HepG2 (cell line): ENCODE results near the gene GPC2. TPM values are rescaled to one million over a fixed set of nuclear protein-coding genes. Genes with fewer than 3 reads are reported as not detected.

Experiments used
- REL ChIP-seq: sonication (generic); formaldehyde crosslinking; conservative IDR thresholded peaks from 2 replicates; pipeline ENCODE4 v1.8.0; 2022; ENCODE audit warnings: mild to moderate bottlenecking, missing genetic modification reagents, moderate library complexity
- THAP11 ChIP-seq: IDR thresholded peaks from 2 replicates; pipeline ENCODE4 v1.6.1; 2016; ENCODE audit warnings: missing biosample characterization, missing genetic modification reagents
- ZBTB33 ChIP-seq: sonication (generic); formaldehyde crosslinking; IDR thresholded peaks from 2 replicates; pipeline ENCODE4 v1.4.0; 2020; ENCODE audit warnings: missing genetic modification reagents
- ZFP91 ChIP-seq: sonication (generic); formaldehyde crosslinking; IDR thresholded peaks from 2 replicates; pipeline ENCODE4 v1.9.0; 2022; ENCODE audit warnings: missing genetic modification reagents, mild to moderate bottlenecking, borderline replicate concordance
- ZNF142 ChIP-seq: sonication (generic); formaldehyde crosslinking; IDR thresholded peaks from 2 replicates; pipeline ENCODE4 v1.4.0; 2020; ENCODE audit warnings: missing genetic modification reagents
- ZNF33A ChIP-seq: sonication (generic); formaldehyde crosslinking; IDR thresholded peaks from 2 replicates; pipeline ENCODE4 v1.5.1; 2020; ENCODE audit warnings: missing genetic modification reagents, mild to moderate bottlenecking, moderate library complexity, borderline replicate concordance
- ZNF383 ChIP-seq: sonication (generic); formaldehyde crosslinking; IDR thresholded peaks from 2 replicates; pipeline ENCODE4 v1.4.0; 2020; ENCODE audit warnings: missing genetic modification reagents, mild to moderate bottlenecking, borderline replicate concordance
- ZNF570 ChIP-seq: sonication (generic); formaldehyde crosslinking; IDR thresholded peaks from 2 replicates; pipeline ENCODE4 v1.4.0; 2020; ENCODE audit warnings: mild to moderate bottlenecking, missing genetic modification reagents, borderline replicate concordance
- ZZZ3 ChIP-seq: sonication (generic); formaldehyde crosslinking; IDR thresholded peaks from 2 replicates; pipeline ENCODE4 v1.4.0; 2020; ENCODE audit warnings: missing genetic modification reagents, mild to moderate bottlenecking, borderline replicate concordance
- polyA plus RNA-seq, 8 experiments: library from polyadenylated mRNA; depleted of rRNA in 3 of 8; stranded (reverse) in 7 of 8; unstranded in 1 of 8; fragments of >200 nt; fragmentation: Illumina TruSeq in 4 of 8; extraction: Trizol in 4 of 8; gene quantifications; 2 replicates each; pipeline versions ENCODE4 v1.2.1 to v1.2.3, GENCODE V29; 2011 to 2016; ENCODE audit warnings: low read depth in 4 of 8, missing spikeins in 1 of 8, mixed read lengths in 1 of 8; ENCODE audit not compliant: insufficient read depth in 1 of 8
- total RNA-seq, 5 experiments: library from RNA; depleted of rRNA; stranded (reverse); fragments of >200 nt; fragmentation: Illumina TruSeq; extraction: Trizol; gene quantifications; 2 replicates each; pipeline ENCODE4 v1.2.3, GENCODE V29; 2016; ENCODE audit warnings: low read depth in 1 of 5
- TF ChIP-seq, protein P1 (sequence below): sonication (generic); formaldehyde crosslinking; IDR thresholded peaks from 2 replicates; pipeline ENCODE4 v1.8.0; 2022; ENCODE audit warnings: missing genetic modification reagents, mild to moderate bottlenecking, inconsistent platforms, borderline replicate concordance
- TF ChIP-seq, protein P2 (sequence below): IDR thresholded peaks from 2 replicates; pipeline ENCODE4 v1.6.1; 2018; ENCODE audit warnings: missing genetic modification reagents, mild to moderate bottlenecking, missing compliant biosample characterization

The GPC2 gene
- total and polyA plus RNA-seq, 2 of the 13 experiments (the other 11 are each of a cell fraction or from before 2014, with no cell fraction given) = 0.64 to 0.78 TPM

DNA sequence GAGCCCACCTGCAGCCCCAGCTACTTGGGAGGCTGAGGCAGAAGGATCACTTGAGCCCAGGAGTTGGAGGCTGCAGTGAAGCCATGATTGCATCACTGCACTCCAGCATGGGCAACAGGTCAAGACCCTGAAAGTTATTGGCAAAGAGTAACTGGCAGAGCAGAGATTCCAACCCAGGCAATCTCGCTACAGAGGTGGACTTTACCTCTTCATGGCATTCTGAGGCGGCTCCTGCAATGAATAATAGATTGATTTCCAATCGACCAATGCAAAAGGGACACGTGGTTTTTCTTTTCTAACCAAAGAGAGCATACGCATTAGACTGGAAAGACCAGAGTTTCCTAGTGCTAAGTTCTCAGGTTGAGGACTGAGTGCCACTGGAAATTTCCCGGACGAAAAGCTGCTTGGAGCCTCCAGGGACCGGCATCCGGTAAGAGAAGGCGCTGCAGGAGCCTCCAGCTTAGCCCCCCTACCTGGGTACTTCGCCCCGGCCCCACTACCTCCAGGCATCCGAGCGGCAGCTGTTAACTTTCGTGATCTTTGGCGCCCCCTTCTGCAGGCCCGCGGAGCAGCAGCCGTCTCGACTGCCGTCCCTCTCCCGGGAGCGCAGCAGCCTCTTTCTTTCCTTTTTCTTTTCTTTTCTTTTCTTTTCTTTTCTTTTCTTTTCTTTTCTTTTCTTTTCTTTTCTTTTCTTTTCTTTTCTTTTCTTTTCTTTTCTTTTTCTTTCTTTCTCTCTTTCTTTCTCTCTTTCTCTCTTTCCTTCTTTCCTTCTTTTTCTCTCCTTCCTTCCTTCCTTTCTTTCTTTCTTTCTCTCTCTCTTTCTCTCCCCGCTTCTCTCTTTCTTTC lies 46.4 kb downstream of the GPC2 start (continued):
- no peak for TF ChIP-seq ZZZ3
- TF ChIP-seq ZNF142 (CRISPR knock-in tag) = no peak
- peak; percentile 62; the same call in 1 of the 2 replicates for TF ChIP-seq ZFP91
- 0 out of 2 replicates have a peak, but pooled peaks have one; percentile 29 for TF ChIP-seq THAP11 (CRISPR knock-in tag)
- TF ChIP-seq ZNF570 (CRISPR knock-in tag) = no peak
- no peak for TF ChIP-seq ZNF383 (CRISPR knock-in tag)
- no peak for TF ChIP-seq REL
- 0 out of 2 replicates have a peak, but pooled peaks have one; percentile 14 for TF ChIP-seq ZBTB33 (CRISPR knock-in tag)
- TF ChIP-seq, protein P1, sequence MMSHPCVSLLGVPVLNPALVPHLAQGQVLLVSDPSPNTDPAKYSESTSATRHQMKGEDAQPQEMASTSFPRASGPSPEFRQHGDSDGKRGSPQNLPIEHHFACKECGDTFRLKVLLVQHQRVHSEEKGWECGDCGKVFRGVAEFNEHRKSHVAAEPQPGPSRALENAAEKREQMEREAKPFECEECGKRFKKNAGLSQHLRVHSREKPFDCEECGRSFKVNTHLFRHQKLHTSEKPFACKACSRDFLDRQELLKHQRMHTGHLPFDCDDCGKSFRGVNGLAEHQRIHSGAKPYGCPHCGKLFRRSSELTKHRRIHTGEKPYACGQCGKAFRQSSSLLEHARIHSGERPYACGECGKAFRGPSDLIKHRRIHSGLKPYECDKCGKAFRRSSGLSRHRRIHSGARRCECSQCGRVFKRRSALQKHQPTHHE = no peak
- TF ChIP-seq, protein P2, sequence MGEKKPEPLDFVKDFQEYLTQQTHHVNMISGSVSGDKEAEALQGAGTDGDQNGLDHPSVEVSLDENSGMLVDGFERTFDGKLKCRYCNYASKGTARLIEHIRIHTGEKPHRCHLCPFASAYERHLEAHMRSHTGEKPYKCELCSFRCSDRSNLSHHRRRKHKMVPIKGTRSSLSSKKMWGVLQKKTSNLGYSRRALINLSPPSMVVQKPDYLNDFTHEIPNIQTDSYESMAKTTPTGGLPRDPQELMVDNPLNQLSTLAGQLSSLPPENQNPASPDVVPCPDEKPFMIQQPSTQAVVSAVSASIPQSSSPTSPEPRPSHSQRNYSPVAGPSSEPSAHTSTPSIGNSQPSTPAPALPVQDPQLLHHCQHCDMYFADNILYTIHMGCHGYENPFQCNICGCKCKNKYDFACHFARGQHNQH (CRISPR knock-in tag) = peak; percentile 40; the same call in 1 of the 2 replicates
- TF ChIP-seq ZNF33A (CRISPR knock-in tag) = no peak
